ENCODE measurements around the gene NMRK1. TPM values are rescaled to one million over a fixed set of nuclear protein-coding genes. Genes with fewer than 3 reads are reported as not detected.

Gene NMRK1
- total RNA-seq, 1 donor from 2014 or later = 22.0 TPM

GRCh38 chr9:75130621-75131230 is 42.8 kb upstream of the NMRK1 start:
- Histone ChIP-seq H3K27ac (no peak overlapping the region), H3K36me3 (peaks cover 15 to 33% of the 10 kb centered on the region in 2 donors), H3K27me3 (no peaks in the 10 kb centered on the region), H3K4me1 (no peaks in the 10 kb centered on the region), H3K9me3 (no peaks in the 10 kb centered on the region), H3K4me3 (no peak overlapping the region)
- intact Hi-C loops (cut with DNase I) = no loop called here
- no peak for DNase-seq (ENCODE audit: low spot score in 2 of 2)
- TF ChIP-seq CTCF (IDR thresholded peaks at IDR 0.05) = no peak

GRCh38 chr9:75130172-75130571 is 42.2 kb upstream of the NMRK1 start:
- Histone ChIP-seq H3K4me1 (no peaks in the 10 kb centered on the region), H3K9me3 (no peaks in the 10 kb centered on the region), H3K4me3 (no peak overlapping the region), H3K27me3 (no peaks in the 10 kb centered on the region), H3K36me3 (peaks cover 15 to 31% of the 10 kb centered on the region in 2 donors), H3K27ac (no peak overlapping the region)
- DNase-seq (ENCODE audit: low spot score in 2 of 2) = no peak
- intact Hi-C loops (cut with DNase I) = no loop called here
- no peak for TF ChIP-seq CTCF (IDR thresholded peaks at IDR 0.05)

- intact Hi-C loops (cut with DNase I) = no loop called here
- no peak for DNase-seq (ENCODE audit: low spot score in 2 of 2)
- Histone ChIP-seq H3K27me3 (no peaks in the 10 kb centered on the region), H3K27ac (no peak overlapping the region), H3K4me3 (no peak overlapping the region), H3K4me1 (no peaks in the 10 kb centered on the region), H3K36me3 (peaks cover 15 to 23% of the 10 kb centered on the region in 2 donors), H3K9me3 (no peaks in the 10 kb centered on the region)
- no peak for TF ChIP-seq CTCF (IDR thresholded peaks at IDR 0.05)
Observed at GRCh38 chr9:75128535-75128934, 40.6 kb upstream of the NMRK1 start.

GRCh38 chr9:75123696-75124095 is 35.7 kb upstream of the NMRK1 start:
- H3K9me3 ChIP-seq = no peaks in the 10 kb centered on the region
- intact Hi-C loops (cut with DNase I) = no loop called here
- H3K36me3 ChIP-seq = peaks cover 7 to 16% of the 10 kb centered on the region in 2 donors

GRCh38 chr9:75121914-75122558 is 34.1 kb upstream of the NMRK1 start:
- Histone ChIP-seq H3K9me3 (no peaks in the 10 kb centered on the region), H3K27me3 (no peaks in the 10 kb centered on the region), H3K4me1 (no peaks in the 10 kb centered on the region), H3K27ac (no peak overlapping the region), H3K4me3 (no peak overlapping the region), H3K36me3 (peaks cover 7 to 26% of the 10 kb centered on the region in 2 donors)
- DNase-seq (ENCODE audit: low spot score in 2 of 2) = no peak
- no peak for TF ChIP-seq CTCF (IDR thresholded peaks at IDR 0.05)
- intact Hi-C loops (cut with DNase I) = no loop called here

More at GRCh38 chr9:75123696-75124095, 35.7 kb upstream of the NMRK1 start:
- no peaks in the 10 kb centered on the region for H3K4me1 ChIP-seq
- H3K27me3 ChIP-seq = no peaks in the 10 kb centered on the region
- no peak for DNase-seq (ENCODE audit: low spot score in 2 of 2)
- H3K4me3 ChIP-seq = no peak overlapping the region
- no peak overlapping the region for H3K27ac ChIP-seq
- no peak for TF ChIP-seq CTCF (IDR thresholded peaks at IDR 0.05)
